Ishikawa (cell line): ENCODE data around the gene KCNJ11.
A peak's percentile ranks its signal among the peaks of the same experiment; 100 is the strongest.

ENCODE experiments used
- CEBPB ChIP-seq: IDR thresholded peaks from 2 replicates; pipeline ENCODE4 v1.6.1; 2012
- CREB1 ChIP-seq: IDR thresholded peaks from 2 replicates; pipeline ENCODE4 v1.6.1; 2012; ENCODE audit warnings: low read depth
- EGR1 ChIP-seq: IDR thresholded peaks from 2 replicates; pipeline ENCODE4 v1.6.1; 2012
- EP300 ChIP-seq: IDR thresholded peaks from 2 replicates; pipeline ENCODE4 v1.6.1; 2012; ENCODE audit warnings: borderline replicate concordance
- FOXM1 ChIP-seq: IDR thresholded peaks from 2 replicates; pipeline ENCODE4 v1.6.1; 2012; ENCODE audit warnings: low read depth, borderline replicate concordance
- MAX ChIP-seq: IDR thresholded peaks from 2 replicates; pipeline ENCODE4 v1.6.1; 2012
- NFIC ChIP-seq: IDR thresholded peaks from 2 replicates; pipeline ENCODE4 v1.6.1; 2012
- RAD21 ChIP-seq: IDR thresholded peaks from 2 replicates; pipeline ENCODE4 v1.6.1; 2012; ENCODE audit warnings: low read depth
- REST ChIP-seq: IDR thresholded peaks from 2 replicates; pipeline ENCODE4 v1.6.1; 2012; ENCODE audit warnings: low read depth, mild to moderate bottlenecking
- TAF1 ChIP-seq: IDR thresholded peaks from 2 replicates; pipeline ENCODE4 v1.6.1; 2012; ENCODE audit warnings: low read depth, mild to moderate bottlenecking
- TCF12 ChIP-seq: IDR thresholded peaks from 2 replicates; pipeline ENCODE4 v1.6.1; 2012; ENCODE audit warnings: low read depth
- TEAD4 ChIP-seq: IDR thresholded peaks from 2 replicates; pipeline ENCODE4 v1.6.1; 2012
- USF1 ChIP-seq: IDR thresholded peaks from 2 replicates; pipeline ENCODE4 v1.6.1; 2012
- YY1 ChIP-seq: IDR thresholded peaks from 2 replicates; pipeline ENCODE4 v1.6.1; 2012; ENCODE audit warnings: low read depth
- ZBTB7A ChIP-seq: IDR thresholded peaks from 2 replicates; pipeline ENCODE4 v1.6.1; 2012; ENCODE audit warnings: low read depth

The KCNJ11 gene

DNA sequence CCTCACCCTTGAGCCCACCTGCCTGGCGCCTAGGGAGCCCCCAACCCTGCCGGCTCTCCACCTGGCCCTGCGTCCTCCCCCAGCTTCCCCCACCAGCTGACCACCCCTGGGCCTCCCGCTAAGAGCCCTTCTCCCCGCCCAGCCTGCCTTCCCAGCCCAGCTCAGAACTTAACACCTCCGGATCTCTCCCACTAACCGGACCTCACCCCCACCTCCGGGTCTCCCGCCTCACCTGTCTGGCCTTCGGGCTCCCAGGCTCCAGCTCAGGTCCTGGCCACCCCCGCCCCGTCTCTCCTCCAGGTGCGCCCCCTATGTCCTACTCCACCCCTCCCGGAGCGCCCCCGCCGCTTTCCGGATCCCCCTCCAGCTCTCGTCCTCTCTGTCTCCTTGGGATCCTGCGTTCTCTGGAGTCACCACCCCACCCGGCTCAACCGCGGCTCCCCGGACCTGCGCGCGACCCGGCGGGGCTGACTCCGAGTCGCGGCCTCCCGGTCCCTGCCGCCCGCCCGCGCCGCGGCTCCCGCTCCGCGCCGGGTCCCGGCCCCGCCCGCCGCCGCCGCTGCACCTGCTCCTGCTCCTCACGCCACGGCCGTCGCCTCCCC, at the start of gene KCNJ11:
KCNJ11 (minus strand) TSS at position 51 of the 602 bp plus-strand sequence. CDS start 568 bp downstream, outside the sequence.
- peak; percentile 73; the same call in 1 of the 2 replicates for TF ChIP-seq ZBTB7A
- TF ChIP-seq TCF12: no peak
- no peak for TF ChIP-seq USF1

GRCh38 chr11:17437366-17437765, 48.9 kb upstream of the KCNJ11 start:
- TF ChIP-seq TEAD4: no peak
- no peak for TF ChIP-seq YY1
- TF ChIP-seq FOXM1: no peak
- no peak for TF ChIP-seq CREB1
- TF ChIP-seq REST: no peak
- no peak for TF ChIP-seq TCF12
- no peak for TF ChIP-seq EGR1
- TF ChIP-seq TAF1: no peak
- no peak for TF ChIP-seq MAX
- no peak for TF ChIP-seq ZBTB7A
- TF ChIP-seq USF1: no peak
- no peak for TF ChIP-seq RAD21
- TF ChIP-seq CEBPB: no peak
- no peak for TF ChIP-seq EP300
- TF ChIP-seq NFIC: no peak

DNA sequence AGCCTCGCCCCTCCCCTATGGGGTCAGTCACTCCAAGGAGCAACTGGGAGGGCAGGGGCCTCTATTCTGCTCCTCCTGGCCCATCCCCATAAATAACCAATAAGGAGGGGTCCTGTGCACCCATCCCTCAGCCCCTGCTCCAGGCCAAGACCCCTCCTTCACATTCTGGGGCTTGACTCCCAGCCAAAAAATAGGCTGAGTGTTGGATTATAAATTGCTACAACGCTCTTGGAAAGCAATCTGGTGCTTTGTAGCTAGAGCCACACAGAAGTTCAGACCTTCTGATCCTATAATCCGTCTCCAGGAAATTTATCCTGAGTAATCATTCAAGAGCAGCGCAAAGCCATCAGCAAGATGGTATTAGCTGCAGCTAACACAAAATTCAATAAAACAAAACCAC, 45.6 kb upstream of the KCNJ11 start:
- no peak for TF ChIP-seq MAX
- no peak for TF ChIP-seq TCF12
- no peak for TF ChIP-seq REST
- TF ChIP-seq EGR1: no peak
- no peak for TF ChIP-seq EP300
- no peak for TF ChIP-seq RAD21
- no peak for TF ChIP-seq NFIC
- TF ChIP-seq TAF1: no peak

GRCh38 chr11:17432002-17432401, 43.5 kb upstream of the KCNJ11 start:
- no peak for TF ChIP-seq REST
- TF ChIP-seq RAD21: no peak
- TF ChIP-seq USF1: no peak
- no peak for TF ChIP-seq FOXM1
- TF ChIP-seq EP300: no peak
- TF ChIP-seq TEAD4: no peak

DNA sequence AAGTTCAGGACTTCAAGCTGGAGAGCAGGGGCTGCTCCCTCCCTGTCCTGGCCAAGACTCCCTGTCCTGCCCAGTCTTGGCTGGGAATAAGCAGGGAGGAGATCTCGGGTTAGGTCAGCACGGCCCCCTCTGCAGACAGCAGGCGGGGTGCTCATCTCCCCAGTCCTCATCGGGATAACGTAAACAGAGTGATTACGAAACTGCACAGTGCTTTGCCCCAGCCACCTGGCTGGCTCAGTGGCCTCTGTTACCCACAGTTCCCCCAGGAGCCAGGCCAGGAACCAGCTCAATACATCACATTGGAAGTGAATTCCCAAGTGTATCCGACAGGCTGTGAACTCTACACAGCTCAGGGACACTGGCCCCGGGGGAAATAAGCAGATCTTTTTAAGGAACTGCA, 42.7 kb upstream of the KCNJ11 start:
- TF ChIP-seq TEAD4 (no peak), USF1 (no peak), CREB1 (no peak), REST (no peak), EGR1 (no peak), YY1 (no peak), EP300 (no peak), NFIC (no peak), MAX (no peak), TAF1 (no peak), TCF12 (no peak), FOXM1 (no peak), CEBPB (no peak)
